Measurements from ENCODE around the gene CEP128.
"Not testable (repeated sequence)": the region's sequence is repeated elsewhere in the genome, so short reads cannot be mapped to it uniquely, and the experiment has no call there.

CEP128 gene

DNA sequence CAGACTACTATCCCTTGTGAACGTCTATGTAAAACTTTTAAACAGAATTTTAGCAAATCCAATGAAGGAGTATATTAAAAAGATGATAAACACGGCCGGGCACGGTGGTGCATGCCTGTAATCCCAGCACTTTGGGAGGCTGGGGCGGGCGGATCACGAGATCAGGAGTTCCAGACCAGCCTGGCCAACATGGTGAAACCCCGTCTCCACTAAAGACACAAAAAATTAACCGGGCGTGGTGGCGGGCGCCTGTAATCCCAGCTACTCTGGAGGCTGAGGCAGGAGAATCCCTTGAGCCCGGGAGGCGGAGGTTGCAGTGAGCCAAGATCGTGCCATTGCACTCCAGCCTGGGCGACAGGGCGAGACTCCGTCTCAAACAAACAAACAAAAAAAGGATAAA lies 11.7 kb upstream of the CEP128 start:
- not testable (repeated sequence) for DNase-seq (ENCODE audit: low read depth)

DNA sequence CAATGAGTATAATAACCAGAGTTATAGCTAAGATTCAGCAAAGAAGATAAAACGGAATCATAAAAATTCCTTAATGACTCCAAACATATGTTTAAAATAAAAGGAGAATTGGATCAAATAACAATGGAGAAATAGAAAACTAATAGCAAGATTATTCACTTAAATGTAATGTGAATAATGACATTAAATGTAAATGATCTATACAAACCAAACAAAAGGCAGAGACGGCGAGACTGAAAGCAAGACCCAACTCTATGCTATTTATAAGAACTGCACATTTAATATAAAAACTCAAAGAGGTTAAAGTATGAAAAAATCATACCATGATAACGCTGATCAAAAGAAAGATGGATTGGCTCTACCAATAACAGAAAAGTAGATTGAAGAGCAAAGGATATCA lies 10.0 kb upstream of the CEP128 start:
- no peak for DNase-seq (ENCODE audit: low read depth)

DNA sequence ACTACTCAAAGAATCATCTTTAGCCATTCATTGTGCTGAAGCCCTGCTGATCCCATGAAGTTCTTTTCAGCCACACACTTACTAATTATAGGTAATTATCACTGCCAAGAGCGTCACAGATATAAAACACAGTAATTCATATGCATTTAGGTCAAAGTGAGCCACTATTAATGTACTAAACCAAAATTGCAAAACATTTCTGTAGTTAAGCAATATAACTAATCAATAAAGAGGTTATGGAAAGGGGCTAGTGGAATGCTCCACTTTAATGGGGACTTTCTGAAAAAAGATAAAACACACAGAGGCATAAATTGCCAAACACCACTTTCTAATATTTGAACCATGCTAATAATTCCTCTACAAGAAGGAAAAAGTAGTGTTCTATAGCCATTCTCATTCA lies 6.8 kb upstream of the CEP128 start:
- DNase-seq (ENCODE audit: low read depth), result no peak

DNA sequence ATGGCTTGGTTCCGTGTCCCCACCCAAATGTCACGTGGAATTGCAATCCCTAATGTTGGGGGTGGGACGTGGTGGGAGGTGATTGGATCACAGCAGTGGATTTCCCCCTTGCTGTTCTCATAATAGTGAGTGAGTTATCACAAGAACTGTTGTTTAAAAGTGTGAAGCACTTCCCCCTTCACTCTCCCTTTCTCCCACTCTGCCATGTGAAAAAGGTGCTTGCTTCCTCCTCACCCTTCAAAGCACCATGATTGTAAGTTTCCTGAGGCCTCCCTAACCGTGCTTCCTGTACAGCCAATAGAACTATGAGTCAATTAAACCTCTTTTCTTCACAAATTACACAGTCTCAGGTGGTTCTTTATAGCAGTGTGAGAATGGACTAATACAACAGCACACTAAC lies 5.3 kb upstream of the CEP128 start:
- no peak for DNase-seq (ENCODE audit: low read depth)

DNA sequence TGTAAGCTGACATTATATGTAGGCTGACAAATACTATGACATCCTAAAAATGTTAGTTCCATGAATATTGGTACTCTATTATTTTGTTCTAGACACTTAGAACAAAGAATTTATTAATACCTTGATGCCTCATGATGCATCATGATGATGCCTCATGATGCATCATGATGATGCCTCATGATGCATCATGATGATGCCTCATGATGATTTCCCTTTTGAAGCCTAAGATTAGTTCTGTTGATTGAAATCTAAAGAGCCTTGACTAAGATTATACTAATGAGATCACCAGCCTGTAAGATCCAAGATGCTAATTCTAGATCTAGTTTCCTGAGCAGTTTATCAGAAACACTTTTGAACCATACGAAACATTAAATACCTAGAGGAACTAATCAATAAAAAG lies 4.6 kb upstream of the CEP128 start:
- DNase-seq (ENCODE audit: low read depth), result no peak

DNA sequence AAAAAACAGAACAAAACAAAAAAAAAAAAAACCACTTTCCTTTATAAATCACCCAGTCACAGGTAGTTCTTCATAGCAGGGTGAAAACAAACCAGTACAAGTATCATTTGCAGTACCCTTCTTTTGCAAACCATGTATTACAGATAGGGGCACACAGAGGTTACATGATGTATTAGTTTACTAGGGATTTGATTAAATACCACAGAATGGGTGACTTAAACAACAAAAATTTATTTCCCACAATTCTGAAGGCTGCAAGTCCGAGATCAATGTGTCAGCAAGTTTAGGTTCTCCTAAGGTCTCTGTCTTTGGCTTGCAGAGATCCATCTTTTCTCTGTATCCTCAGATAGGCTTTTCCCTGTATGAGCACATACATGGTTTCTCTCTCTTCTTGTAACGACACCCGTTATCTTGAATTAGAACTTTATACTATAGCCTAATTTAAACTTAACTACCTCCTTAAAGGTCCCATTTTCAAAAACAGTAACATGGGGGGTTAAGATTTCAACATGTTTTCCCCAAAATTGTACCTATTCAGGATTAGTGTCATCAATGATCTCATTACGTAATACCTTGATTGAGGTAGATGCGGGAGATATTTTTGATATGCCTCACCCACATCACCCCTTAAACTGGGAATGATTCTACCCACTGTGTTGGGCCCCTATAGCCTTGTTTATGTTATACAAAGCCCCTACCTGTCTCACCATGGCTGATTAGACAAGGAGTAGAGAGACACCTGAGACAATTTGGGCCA lies 3.5 kb upstream of the CEP128 start:
- no peak for DNase-seq (ENCODE audit: low read depth)

DNA sequence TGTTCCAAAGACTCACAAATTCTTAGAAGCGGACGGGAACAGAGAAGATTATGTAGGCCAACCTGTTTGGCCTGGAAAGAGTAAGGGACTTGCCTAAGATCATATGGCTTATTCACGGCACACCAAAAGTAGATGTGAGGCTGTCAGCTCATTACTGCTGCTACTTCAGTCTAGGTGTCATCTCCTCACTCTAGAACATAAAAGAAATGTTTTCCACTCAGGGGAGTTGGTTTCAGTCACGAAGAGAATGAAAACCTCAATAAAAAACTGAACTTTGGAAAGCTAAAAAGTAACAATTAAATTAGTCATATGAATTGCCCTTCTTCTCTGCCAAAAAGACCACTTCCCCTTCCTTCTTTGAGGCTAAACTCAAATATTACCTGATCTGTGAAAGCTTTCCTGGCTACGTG lies 658 bp upstream of the CEP128 start:
- DNase-seq (ENCODE audit: low read depth), result no peak

DNA sequence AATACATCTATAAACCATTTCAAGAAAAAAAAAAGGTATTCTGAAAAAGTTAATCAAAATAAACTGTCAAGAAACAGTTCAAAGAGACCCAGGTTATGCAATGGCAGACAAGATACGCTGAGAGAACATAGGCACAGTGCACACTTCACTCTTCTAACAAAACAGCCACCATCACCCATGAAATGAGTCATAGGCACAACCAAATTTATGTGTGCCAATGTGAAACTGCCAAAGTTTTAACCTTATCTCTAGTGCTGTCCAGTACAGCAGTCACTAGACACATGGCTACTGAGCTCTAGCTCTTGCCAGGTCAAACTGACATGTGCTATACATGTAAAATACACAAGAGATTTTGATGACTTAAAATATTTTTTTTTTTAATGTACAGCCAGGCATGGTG lies 1.4 kb downstream of the CEP128 start:
- DNase-seq (ENCODE audit: low read depth), result no peak

DNA sequence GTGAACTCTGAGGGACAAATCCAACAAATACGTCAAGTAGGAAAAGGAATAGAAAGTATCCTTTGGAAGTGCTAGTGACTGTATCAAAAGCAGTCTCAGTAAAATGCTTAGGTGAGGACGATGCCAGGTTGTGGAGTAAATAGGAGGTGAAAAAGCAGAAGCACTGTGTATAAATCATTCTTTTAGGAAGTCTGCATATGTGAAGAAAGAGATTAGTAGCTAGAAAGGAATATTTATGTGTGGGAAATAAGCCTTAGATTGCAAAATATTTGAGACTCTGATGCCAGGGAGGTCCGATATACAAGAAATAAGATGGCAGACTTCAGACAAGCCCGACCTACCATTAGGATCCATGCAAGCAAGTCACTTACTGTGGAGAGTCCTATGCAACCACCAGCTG lies 7.9 kb downstream of the CEP128 start:
- no peak for DNase-seq (ENCODE audit: low read depth)

DNA sequence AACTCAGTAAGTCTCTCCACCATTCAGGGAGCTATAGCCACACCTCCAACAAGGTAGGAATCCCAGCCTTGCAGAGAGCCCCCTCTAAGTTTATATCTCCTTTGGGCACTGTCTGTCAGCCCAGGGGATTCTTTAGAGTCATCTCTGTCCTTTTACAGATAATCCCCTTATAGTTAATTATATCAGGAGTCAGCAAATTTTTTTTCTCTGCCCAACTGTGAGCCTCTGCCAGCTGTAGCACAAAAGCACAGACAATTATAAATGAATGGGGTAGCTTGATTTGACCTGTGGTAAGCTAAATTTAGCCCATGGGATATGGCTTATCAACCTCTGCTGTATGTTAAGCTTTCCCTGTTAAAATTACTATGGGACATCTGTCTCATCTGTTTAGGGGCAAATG lies 8.3 kb downstream of the CEP128 start:
- no peak for DNase-seq (ENCODE audit: low read depth)

DNA sequence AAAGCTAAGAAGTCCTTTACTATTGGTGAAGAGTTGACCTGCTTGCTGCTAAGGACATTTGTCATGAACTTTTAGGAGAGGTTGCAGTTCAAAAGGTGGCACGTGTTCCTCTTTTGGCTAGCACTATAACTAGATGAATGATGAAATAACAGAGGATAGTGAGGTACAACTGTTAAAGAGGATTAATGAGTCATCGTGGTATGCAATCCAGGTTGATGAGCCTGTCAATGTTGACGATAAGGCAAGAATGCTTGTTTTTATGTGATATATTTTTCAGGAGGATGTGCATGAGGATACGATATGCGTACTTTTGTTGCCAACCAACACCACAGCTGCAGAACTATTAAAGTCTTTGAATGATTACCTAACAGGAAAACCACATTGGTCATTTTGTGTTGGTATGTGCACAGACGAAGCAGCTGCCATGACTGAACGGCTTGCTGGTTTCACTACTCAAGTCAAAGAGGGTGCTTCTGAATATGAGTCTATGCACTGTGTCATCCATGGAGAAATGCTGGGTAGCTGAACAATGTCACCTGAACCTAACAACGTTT lies 10.6 kb downstream of the CEP128 start:
- DNase-seq (ENCODE audit: low read depth), result no peak

DNA sequence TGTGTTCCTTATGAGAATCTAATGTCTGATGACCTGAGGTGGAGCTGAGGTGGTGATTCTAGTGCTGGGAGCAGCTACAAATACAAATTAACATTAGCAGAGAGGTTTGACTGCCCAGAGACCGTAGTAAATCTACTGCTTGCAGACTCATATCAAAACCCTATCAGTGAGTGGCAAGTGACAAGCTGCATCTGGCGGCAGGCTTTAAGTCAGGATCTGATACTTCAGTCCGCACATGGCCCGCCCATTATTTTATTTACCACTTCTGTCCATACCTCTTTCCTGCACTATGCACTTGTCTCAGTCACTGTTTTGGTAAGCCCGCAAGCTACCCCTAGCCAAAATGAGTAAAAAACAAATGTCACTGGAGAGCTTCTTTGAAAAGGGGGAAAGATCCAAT lies 11.4 kb downstream of the CEP128 start:
- DNase-seq (ENCODE audit: low read depth), result no peak

DNA sequence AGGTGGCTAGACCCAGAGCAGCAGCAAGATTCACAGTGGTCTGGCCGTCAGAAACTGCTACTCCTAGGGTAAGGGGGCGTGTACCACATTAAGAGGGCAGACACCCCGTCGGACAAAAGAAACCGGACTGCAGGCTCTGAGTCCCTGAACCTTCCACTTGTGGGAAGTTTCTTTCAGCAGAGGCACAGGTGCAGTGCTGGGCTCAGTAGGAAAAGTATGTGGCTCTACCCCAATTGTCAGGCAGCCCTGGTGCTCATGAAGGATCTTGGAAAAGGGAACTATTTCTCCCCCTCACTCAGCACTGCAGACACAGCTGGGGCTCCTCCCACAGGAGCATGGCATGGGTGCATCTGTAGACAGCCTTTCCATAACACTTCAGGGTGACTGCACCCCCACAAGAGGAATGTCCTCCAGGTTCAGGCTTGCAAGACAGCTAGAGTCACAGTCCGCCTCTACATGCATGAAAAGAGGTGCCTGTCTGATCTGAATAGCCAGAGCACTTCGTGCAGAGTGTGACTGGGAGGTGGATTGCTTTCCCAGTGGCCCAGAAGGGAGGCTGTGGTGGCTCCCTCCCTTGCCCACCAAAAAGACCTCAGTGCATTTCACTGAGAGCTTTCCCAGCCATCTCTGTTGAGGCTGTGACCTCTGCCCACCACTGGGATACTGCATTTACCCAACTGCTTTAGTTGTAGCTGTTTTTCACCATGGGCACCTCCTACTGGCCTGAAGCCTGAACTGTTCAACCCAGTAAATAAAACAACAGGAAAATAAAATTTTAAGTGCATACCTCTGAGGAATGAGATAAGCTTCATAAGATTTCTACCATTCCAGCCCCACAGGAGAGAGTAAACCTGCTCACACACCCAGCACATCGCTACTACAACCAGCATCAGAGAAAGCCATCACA lies 14.2 kb downstream of the CEP128 start:
- DNase-seq (ENCODE audit: low read depth), result no peak

DNA sequence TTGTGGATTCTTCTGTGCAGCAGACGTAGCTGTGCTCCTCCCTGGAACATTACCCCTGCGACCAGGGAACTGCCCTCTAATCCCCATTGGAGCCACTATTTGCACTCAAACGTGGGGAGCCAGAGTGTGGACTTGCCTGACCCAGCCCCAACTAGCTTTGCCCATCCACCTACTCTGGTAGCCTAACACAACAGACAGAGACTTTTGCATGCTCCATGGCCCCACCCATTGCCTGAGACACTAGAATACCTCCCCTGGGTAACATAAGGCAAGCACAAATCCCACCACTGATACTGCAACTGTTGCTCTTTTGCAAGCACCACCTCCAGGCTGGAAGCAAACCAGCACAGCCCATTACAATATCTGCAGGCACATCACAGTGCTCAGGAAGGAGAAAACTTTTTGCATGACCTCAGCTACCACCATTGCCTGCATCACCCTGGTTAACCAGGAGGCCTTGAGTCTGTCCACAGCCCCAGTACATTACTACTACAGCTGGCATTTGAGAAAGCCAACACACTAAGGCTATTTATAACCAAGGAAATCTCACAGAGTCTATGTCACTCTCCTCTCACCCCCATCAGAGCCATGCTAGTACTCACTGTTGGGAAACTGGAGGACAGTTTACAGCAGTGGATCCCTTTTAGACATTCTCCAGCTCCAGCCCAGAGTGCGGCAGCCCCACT lies 15.0 kb downstream of the CEP128 start:
- DNase-seq (ENCODE audit: low read depth), result no peak

DNA sequence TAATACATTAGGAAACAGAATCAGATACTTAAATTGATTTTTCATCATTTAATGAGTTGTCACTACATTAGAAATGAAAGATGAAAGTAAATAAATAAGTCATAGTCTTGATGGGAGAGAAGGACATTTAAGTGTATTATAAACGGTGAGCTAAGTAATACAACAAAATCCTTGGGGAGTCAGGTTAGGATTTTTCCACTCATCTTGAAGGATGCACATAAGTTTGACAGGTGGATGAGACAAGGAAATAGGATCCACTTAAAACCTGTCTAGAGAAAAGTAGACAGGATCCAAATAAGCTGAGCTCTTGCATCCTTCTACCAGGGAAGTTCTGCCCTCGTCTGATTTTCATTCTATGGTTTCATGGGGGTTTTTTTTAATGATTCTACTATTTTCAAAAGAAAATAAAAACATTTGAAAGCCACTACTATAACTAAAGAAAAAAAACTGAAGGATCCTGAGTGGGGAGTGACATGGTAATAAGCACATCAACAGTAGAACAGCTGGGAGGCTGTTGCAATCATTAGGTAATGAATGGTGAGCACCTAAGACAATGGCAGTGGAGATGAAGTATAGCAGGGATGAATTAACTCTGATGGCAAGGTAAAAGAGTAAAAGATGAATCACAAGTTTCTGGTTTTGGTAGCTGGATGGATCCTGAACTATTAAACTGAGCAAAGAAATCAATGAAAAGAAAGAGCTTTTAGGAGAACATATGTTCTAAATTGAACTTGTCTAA lies 17.0 kb downstream of the CEP128 start:
- no peak for DNase-seq (ENCODE audit: low read depth)

DNA sequence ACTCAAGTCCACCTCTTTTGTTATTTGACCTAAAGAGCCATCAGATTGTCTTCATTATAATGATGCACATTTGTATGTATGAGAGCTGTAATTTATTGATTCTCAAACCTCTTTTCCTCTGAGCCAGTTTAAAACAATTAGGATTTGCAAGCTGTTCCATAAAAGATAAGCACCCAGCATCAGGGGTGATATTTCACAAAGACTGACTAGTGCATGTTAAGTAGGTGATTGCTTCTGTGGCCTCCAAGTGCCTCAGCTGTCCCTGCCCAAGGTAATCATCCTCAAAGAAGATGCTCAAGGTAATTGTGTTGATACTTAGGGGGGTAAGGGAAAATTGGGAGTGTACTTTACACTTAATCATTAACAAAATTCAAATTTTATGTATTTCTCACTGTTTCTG lies 18.2 kb downstream of the CEP128 start:
- no peak for DNase-seq (ENCODE audit: low read depth)

DNA sequence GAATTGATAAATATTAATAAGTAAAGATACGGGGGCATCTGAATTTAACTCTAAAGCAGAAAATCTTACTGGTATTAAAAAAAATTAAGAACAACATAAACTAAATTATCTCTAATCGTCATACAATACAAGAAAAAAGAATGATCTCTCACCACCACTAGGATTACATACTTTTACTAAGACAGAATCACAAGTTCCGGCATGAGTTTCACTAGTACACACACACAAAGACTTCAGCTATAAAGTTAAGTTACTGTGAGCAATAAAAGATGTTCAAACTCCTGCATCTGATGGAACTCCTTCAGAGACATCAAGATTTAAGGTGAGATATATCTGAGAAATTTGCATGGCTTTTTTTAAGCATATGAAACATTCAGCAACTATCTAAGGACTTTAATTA lies 21.9 kb downstream of the CEP128 start:
- DNase-seq (ENCODE audit: low read depth), result no peak

DNA sequence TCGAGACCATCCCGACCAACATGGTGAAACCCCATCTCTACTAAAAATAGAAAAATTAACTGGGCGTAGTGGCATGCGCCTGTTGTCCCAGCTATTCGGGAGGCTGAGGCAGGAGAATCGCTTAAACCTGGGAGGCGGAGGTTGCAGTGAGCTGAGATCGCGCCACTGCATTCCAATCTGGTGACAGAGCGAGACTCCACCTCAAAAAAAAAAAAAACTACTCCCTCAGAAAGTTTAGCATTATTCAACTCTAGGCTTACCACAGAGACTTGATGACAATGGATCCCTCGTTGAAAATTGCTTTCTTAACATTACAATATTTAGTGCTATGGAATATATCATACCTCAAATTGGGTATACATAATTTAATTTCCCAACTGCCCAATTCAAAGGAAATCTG lies 29.5 kb downstream of the CEP128 start:
- DNase-seq (ENCODE audit: low read depth), result not testable (repeated sequence)

DNA sequence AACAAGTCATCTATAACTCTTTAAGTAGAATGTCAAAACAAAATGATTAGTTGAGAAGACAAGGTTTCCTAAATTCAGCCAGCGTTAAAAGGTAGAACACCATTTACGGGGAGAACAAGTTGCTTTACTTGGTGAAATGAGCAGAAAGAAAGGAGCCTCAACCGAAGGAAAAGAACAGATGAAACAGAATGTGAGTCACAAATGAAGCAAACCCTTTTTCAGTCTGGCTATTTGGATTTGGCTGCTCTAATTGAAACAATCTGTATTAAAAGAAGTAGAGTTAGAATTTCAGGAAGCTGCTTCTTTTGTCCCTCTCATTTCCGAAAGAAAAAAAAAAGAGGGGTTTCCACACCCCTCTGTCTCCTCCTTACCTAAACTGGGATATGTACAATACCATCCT lies 34.6 kb downstream of the CEP128 start:
- no peak for DNase-seq (ENCODE audit: low read depth)

DNA sequence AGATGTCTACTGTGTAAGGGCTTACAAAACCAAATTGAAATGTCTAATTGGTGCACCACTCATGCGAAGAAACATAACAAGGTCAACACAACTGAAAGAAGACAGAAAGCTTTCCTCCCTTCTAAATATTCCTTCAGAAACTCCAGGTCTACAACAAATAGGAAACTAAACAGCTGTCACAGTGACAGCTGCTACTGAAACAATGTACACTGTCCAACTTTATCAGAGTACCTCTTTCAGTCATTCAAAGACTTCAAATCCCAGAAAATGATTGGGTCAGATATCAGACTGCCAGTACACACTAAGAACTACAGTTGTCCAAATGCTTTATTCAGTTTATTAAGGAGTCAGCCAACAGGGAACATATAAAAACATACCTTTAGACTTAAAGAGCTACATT lies 35.2 kb downstream of the CEP128 start:
- no peak for DNase-seq (ENCODE audit: low read depth)

DNA sequence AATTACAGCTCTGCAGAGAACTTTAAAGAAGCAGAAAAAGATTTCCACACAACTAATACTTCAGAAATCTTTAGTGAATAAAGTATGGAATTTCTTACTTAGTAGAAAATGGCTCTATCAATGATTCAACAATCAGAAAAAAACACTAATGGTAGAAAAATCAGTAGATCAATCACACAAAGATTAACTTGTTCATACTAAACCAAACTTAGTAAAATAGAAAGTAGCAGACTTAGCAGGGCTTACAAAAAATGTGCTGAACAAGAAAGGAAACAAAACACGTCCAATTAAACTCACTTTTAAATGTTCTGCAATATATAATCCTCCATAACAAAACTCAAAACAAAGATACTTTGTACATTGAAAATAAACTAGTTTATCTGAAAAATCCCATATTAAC lies 38.9 kb downstream of the CEP128 start:
- no peak for DNase-seq (ENCODE audit: low read depth)

DNA sequence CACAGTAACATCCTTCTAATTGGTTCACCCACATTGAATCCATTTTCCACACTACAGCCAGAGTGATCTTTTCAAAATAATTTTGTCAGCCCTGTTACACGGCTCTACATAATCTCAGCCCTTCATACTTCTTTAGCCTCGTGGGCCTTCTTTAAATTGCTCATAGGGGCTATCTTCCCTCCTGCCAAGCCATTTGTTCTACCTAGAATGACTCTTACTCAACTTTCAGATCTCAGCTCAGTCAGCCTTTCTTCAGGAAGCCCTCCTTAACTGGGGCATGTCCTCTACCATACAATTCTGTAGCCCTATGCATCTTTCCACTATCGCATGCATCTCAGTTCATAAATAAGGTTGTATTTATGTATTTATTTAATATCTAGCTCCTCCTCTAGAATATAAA lies 39.7 kb downstream of the CEP128 start:
- DNase-seq (ENCODE audit: low read depth), result no peak

Measured in CMK (cell line).